RKO (cell line): Measurements from ENCODE around the gene ATAD3A.
"Not testable (repeated sequence)": the region's sequence is repeated elsewhere in the genome, so short reads cannot be mapped to it uniquely, and the experiment has no call there.

ENCODE experiments used
- DNase-seq: peaks from one replicate; pipeline ENCODE4 v3.0.0-alpha.2; 2016; ENCODE audit warnings: low spot score

The ATAD3A gene

GRCh38 chr1:1489861-1490260, 22.1 kb upstream of the ATAD3A start:
- DNase-seq = no peak

DNA sequence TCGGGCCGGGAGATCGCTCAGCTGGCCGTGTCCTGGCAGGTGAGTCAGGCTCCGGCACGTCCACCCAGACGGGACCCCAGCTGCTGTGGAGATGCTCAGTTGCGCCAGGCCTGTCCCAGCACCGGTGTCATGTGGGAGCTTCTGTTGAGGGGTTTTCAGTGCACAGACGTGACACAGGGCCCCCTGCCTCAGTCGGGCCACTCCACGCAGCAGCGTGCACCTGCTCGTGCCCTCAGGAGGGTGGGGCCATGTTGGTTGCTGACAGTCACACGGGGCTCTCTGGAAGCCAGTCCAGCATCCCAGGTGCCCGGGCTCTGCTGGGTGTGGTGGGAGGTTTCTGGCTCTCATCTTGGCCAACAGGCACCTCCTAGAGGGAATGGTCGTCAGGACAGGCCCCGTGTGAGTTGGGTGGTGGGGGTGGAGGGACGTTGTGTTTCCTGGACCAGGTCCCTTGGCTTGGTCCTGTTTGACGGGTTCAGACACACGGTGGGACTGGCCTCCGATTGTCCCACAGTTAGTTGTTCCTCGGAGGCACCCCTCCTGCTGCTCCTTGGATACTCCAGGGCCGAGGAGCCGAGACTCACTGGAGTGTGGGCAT, 21.2 kb upstream of the ATAD3A start:
- no peak for DNase-seq

DNA sequence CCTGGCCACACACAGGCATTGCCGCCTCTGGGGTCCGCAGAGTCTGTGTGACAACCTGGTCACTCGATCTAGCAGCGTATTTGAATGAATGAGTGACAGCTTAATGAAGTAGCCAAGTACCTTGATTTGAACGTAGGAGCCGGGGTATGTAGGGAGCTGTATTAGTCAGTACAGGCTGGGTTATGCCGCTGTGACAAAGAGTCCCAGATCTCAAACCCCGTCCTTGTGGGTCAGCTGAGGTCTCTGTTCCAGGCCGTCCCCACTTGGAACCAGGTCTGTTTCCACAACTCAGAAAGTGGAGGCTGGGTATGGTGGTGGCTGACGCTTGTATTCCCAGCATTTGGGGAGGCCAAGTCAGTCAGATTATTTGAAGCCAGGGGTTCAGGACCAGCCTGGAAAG, 20.4 kb upstream of the ATAD3A start:
- DNase-seq = no peak

DNA sequence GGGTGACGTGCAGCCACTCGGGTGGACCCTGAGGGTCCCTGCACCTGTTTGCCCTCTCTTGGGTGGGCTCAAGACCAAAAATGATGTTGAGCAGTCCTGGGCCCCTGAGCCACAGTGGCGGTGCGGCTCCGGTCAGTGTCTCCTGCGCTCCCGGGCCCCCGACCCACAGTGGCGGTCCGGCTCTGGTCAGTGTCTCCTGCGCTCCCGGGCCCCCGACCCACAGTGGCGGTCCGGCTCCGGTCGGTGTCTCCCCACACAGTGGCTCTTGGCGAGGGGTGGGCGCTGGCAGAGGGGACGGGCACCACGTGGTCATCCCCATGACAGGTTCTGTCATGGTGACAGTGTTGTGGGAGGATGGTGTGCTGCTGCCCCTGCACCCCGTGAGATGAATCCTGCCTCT, 17.7 kb upstream of the ATAD3A start:
- not testable (repeated sequence) for DNase-seq

GRCh38 chr1:1495461-1495975, 16.4 kb upstream of the ATAD3A start:
- DNase-seq = not testable (repeated sequence)

GRCh38 chr1:1504777-1505365, 7.1 kb upstream of the ATAD3A start:
- peak; percentile 77 for DNase-seq

GRCh38 chr1:1505366-1505798, 6.6 kb upstream of the ATAD3A start:
- peak; percentile 70 for DNase-seq

DNA sequence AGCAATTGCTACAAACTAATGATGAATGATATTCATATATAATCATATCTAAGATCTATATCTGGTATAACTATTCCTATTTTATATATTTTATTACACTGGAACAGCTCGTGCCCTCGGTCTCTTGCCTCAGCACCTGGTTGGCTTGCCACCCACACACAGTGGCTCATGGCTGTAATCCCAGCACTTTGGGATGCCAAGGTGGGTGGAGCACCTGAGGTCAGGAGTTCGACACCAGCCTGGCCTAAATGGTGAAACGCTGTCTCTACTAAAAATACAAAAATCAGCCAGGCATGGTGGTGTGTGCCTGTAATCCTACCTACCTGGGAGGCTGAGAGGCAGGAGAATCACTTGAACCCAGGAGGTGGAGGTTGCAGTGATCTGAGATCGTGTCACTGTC, 6.2 kb upstream of the ATAD3A start:
- DNase-seq = not testable (repeated sequence)

DNA sequence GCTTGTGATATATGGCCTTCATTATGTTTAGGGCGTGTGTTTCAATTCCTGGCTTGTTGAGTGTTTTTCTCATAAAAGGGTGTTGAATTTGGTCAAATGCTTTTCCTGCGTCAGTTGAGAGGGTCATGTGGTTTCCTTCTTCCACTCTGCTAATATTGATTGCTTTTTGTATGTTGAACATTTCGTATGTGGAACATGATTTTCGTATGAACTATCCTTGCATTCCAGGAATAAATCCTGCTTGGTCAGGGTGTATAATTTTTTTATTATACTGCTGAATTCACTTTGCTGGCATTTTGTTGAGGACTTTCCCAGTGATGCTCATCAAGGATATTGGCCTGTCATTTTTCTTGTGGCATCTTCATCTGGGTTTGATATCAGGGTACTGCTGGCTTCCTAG, 4.7 kb upstream of the ATAD3A start:
- DNase-seq = no peak

DNA sequence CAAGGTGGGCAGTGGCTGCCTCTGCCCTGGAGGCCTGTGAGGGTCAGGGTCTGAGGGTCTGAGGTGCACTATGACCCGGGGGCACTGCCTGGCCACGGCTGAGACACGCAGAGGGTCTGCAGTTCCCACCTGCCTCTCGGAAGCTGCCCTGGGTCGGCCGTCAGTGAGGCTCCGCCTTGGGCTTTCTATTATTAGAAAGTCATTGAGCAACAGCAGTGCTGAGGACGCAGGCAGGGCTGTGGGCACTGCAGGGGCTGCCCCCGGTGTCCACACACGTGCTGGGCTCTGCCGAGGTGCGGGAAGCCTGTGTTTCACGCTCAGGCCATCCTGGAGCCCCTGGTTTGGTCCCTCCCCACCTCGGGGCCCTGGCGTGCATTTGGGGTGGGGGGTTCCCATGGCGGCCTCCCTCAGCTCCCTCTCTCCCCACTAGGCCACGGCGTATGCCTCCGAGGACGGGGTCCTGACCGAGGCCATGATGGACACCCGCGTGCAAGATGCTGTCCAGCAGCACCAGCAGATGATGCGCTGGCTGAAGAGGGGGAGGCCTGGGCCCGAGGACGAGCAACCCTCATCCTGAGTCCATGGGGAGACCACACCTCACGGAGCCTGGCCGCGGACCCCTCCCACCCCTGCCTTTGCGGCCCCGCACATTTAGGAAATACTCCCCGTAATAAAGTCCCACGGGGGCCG, 3.0 kb upstream of the ATAD3A start:
- not testable (repeated sequence) for DNase-seq

DNA sequence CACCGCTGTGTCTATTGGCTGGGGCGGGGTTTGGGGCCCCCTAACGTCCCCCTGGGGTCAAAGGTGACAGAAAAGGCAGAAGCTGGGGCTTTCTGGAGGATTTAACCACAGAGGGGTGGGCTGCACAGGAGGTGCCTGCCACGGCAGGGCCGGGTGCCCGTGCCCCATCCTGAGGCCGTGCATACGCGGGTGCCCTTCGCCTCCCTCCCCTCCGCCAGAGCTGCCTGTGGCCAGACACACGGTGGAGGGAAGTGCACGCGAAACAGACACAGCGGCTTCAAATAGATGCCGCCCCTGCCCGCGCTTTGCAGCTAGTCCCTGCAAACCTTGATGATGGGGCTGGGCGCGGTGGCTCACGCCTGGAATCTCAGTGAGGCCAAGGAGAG, 2.5 kb upstream of the ATAD3A start:
- not testable (repeated sequence) for DNase-seq

DNA sequence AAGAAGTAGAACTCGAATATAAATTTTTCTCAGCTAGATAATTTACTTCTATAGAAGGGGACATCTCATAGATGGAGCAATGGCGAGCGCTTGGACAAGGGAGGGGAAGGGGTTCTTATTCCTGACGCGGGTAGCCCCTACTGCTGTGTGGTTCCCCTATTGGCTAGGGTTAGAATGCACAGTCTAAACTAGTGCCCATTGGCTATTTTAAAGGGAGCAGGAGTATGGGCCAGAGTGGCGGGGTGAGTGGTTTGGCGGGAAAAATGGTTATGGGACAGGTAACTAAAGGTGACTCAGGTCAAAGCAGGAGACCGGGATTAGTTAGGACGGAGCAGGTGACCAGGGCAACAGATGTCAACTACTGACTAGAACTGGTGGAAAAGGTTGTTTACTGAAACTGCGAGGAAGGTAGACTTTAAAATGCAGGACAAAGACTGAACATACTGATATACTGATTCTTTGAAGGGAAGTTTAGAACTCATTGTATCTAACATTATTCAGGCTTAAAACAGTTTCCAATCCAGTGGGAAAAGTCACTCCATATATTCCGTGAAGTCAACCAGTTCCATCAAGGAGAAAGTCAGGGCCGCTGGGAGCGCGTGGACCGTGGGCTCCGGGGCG, 940 bp upstream of the ATAD3A start:
- DNase-seq = peak; percentile 36

GRCh38 chr1:1512425-1512824, 463 bp downstream of the ATAD3A start:
- DNase-seq = not testable (repeated sequence)

DNA sequence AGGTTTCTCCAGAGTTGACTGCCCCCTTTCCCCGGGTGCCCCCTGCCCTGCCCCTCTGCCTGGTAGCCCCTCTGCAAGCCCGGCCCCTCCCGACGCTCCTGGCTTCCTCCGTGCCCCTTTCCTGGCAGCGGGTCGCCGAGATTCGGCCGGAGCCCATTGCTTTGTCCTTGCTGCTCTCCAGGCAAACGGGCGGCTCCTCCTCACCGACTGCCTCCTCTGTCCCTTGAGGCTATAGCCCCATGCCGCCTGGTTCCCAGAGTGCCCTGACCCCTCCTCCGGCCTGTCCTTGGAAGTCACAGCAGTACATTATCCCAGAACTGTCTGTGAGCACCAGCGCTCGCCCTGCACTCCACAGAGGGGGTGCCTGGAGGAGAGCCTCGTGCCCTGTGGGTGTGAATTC, 1.7 kb downstream of the ATAD3A start:
- DNase-seq = not testable (repeated sequence)

DNA sequence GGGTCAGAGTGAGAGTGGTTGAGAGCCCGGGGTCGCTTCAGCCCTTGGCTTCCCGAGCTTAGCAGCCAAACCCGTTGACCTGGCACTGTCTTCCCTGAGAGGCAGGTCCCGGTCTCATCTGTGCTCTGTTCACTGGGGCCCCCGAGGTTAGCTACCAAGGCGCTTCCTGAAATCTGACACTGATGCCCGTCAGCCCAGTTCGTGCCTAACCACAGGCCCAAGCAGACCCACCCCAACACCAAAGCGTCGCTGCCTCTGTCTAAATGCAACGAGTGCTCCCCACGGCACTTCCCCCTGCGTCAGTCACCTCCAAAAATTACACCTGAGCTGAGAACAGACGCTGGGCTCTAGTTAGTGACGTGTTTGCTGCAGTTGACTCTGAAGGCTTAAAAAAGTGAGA, 2.4 kb downstream of the ATAD3A start:
- not testable (repeated sequence) for DNase-seq

DNA sequence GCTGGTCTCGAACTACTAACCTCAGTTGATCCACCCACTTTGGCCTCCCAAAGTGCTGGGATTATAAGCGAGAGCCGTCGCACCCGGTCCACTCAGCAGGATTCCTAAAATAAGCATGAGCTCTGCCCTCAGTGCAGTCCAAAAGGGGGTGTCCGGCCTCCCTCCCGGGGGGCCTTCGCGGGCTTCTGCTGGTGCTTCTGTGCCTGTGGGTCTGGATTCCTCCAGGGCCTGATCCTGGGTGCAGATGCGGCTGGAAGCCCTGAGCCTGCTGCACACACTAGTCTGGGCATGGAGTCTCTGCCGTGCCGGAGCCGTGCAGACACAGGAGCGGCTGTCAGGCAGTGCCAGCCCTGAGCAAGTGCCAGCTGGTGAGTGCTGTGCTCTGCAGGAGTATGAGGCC, 5.0 kb downstream of the ATAD3A start:
- DNase-seq = not testable (repeated sequence)

DNA sequence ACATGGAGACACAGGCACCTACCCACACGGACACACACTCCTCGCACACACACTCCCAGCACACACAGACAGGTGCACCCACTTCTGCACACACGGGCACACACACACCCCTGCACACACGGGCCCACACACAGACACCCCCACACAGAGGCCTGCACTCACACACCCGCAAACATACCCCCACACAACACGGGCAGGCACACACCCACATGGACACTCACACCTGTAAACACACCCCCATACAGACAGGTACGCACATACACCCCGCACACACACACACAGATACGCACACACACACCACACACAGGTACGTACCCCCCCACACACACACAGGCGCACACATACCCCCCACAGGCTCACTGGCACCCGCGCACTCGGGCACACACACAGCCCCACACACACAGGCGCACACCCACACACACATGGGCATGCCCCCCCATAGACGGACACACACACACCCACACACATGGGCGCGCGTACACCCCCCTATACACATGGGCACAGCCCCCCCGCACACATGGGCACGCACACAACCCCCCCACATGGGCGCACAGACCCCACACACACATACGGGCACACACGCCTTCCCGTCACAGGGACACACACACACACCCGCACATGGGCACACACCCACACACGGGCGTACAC, 6.1 kb downstream of the ATAD3A start:
- no peak for DNase-seq

GRCh38 chr1:1518621-1519007, 6.7 kb downstream of the ATAD3A start:
- DNase-seq = not testable (repeated sequence)

DNA sequence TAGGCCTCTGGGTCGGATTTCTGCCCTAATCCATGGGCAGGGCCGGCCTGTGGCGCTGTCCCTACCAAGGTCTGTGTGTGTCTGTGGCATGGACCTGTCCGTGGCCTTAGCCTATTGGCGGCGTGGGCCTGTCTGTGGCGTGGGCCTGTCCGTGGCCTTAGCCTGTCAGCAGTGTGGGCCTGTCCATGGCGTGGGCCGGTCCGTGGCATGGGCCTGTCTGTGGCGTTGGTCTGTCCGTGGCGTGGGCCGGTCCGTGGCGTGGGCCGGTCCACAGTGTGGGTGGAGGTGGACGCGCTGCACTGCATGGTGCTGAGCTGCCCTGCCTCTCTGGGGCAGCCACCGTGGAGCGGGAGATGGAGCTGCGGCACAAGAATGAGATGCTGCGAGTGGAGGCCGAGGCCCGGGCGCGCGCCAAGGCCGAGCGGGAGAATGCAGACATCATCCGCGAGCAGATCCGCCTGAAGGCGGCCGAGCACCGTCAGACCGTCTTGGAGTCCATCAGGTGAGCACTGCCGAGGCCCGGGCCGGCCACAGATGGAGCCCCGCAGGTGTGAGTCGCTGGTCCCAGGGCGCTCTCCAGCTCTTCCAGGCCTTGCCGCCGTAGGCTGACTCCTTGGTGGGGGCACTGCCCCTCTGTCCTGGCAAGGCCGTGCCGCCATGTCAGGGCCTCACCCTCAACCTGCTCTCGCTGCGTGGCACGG, 8.0 kb downstream of the ATAD3A start:
- not testable (repeated sequence) for DNase-seq

GRCh38 chr1:1521331-1521730, 9.4 kb downstream of the ATAD3A start:
- no peak for DNase-seq

- not testable (repeated sequence) for DNase-seq
Measured at GRCh38 chr1:1522536-1522935, 10.6 kb downstream of the ATAD3A start.

- DNase-seq = not testable (repeated sequence)
Measured at GRCh38 chr1:1523226-1523625, 11.3 kb downstream of the ATAD3A start.
